ENCODE measurements around the gene C3orf62.

C3orf62 gene

DNA sequence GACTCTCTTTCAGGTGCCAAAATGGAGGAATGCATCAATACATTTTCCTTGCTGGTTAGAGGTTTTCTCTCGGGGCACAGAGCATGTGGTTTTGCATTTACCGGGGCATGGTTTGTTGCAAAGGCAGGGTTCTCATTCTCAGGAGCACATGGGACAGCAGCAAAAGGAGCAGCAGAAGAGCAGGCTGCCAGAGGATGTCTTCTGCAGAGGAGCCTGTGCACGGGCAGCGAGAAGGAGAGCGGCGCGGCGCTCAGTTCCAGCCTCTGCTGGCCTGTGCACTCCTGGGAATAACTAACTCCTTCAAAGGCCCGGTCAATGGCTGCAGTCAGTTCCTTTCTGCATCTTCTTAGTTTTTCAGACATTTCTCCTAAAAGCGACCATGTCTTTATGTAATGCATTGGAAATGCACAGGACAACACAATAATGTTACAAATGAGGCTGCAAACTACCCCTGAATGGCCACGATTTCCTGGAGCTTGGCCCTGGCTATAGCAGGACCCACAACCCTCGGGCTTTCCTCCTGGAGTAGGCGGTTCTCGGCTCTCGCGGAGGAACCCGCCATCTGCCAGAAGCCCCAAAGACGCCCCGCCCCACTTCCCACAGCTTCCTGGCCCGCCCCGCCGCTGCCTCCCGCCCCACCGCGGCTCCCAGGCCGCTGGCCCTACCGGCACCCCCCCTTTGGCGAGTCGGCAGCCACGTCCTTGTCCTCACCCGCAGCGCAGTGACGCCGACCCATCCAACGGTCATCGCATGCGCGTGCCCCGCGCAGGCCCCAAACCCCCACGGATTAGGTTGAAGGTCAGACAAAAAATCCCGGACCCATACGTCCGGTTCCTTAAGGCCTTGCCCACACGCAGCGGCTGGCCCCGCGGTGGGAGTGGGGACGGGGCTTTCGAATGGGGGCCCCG is at the start of gene C3orf62:
TSS of gene C3orf62 (minus strand) at position 758 of the 908 bp plus-strand sequence. CDS start at position 398, 360 bp downstream.
- DNase-seq (ENCODE audit: low read depth in 2 of 2) = peak; percentile 33 to 66

- DNase-seq (ENCODE audit: low read depth in 2 of 2) = no peak
Observed at GRCh38 chr3:49324768-49325167, 47.7 kb upstream of the C3orf62 start.

DNA sequence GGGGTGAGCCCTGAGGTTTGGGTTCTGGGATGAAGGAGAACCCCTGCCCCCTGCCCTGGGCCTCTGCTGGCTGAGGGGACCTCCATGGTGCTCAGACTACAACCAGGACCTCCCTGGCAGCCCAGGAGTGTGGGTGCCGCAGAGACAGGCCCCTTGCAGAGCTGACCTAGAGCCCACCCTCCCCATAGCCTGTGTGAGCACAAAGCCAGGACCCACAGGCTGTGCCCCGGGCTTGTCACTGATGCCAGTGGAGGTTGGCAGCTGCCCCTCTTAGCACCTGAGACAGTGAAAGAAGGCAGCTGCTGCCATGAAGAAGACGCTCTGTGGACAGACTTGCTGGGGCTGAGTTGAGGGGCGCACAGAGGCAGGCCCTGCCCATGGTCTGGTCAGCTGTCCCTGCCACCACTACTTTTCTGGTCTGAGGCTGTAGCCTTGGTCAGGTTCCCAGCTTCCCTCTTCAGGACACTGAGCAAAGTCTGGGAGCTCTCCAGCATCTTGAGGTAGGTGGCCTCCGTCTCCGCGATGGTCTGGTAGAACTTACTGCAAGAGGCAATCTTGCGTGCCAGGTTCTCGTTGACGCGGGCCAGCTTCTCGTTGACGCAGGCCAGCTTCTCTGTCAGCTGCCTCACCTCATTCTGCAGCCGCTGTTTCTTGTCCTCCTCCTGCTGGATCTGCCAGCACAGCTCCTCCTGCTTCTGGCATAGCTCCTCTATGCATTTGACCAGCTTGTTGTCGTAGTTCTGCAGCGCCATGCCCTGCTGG is 39.8 kb upstream of the C3orf62 start:
- DNase-seq (ENCODE audit: low read depth in 2 of 2) = no peak

- DNase-seq (ENCODE audit: low read depth in 2 of 2) = no peak
Observed at GRCh38 chr3:49313896-49314688, 37.1 kb upstream of the C3orf62 start.

DNA sequence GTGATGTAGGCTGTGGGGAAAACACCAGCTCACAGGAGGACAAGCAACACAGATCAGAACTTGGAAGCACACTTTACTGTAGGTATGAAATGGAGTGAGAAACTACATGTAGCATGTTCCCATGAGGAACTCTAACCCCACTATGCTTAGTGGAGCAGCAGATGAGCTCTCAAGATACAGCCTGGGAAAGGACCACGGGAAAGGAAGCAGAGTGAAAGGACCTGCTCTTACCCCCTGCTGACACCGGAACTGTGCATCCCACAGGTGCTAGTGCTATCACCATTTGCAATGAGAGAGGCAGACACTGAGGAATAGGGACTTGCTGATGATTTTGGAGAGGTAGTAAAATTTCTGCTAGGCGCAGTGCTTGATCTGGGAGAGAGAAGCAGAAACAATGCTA is 34.3 kb upstream of the C3orf62 start:
- DNase-seq (ENCODE audit: low read depth in 2 of 2) = no peak

DNA sequence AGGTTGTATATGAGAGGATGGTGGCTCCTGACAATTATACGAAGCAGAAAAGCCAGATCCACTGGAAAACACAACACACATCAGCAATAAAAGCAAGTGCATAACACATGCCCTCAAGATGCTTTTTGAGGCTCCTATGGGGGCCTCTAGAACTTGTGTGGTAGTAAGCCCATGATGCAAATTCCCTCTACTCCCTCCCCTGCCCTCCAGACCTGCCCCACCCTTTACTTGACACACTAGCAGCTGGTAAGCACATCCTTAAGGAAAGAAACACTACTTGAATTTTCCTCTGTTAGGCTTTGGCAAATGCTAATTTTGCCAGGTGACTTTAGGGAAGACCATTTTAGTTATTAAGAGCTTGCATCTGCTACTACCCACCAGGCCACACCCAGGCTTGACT is 33.6 kb upstream of the C3orf62 start:
- DNase-seq (ENCODE audit: low read depth in 2 of 2) = no peak

GRCh38 chr3:49305608-49306007 is 28.6 kb upstream of the C3orf62 start:
- no peak for DNase-seq (ENCODE audit: low read depth in 2 of 2)

DNA sequence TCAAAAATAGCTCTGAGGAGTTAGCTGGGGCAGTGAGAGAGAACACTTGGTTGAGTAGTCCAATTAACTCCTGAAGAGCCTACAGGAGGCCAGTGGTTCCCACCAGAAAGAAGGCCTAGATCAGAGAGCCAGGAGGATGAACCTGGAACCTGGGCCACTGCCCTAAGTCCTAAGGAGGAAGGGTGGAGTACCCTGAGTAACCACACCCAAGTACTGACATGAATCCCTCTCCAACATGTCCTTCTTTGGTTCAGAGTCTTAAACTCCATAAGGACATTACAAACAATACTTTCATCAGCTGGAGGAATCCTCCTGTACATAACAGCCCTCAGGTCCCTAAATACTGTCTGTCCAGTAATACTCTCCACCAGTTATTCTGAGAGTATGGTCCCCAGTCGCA is 25.6 kb upstream of the C3orf62 start:
- DNase-seq (ENCODE audit: low read depth in 2 of 2) = no peak

GRCh38 chr3:49300595-49300994 is 23.6 kb upstream of the C3orf62 start:
- DNase-seq (ENCODE audit: low read depth in 2 of 2) = no peak

- no peak for DNase-seq (ENCODE audit: low read depth in 2 of 2)
Observed at GRCh38 chr3:49298511-49298910, 21.5 kb upstream of the C3orf62 start.

DNA sequence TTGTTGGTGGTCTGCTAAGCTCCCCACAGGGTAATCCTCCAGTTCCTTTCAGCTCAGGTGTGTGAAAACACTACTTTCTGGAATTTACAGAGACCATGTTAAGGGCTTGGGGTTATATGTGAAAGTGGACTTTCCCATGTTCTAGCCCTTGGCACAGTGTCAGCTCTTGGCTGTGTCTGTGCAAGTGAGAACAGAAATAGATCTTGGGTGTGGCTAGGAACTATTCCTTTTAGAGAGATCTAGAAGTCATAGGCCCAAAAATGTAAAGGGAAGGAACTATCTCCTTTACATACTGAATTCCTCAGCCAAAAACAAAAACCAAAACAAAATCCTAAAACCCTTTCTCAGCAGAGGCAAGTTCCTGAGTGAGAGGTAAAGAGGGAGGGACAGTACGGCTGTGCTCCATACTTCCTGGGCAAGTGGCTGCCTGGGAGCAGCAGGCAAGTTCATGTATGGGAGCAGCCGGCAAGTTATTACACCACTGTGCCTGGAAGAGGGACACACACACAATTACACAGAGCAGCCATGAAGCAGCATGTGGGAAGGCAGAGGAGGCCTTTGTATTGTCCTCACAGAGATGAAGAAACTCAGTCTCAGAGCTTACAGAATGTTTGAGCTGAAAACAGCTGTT is 19.9 kb upstream of the C3orf62 start:
- no peak for DNase-seq (ENCODE audit: low read depth in 2 of 2)

GRCh38 chr3:49295489-49296058 is 18.5 kb upstream of the C3orf62 start:
- no peak for DNase-seq (ENCODE audit: low read depth in 2 of 2)

DNA sequence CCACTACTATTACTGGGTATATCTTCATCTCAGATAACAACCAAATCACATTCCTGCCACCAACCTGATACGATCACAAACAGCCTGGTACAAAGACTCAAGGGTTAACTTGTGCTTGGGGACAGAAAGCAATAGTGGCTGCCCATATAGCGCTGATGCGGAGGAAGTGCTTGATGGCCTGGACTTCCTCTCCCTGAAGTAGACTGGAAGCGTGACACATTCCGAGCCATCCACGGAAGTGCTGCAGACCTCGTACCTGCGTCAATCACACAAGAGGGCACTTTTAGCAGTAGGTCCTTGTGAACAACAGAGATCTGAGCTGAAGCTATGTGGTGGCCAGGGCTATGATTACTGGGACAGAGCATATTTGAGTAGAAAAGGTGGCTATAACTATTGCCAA is 17.3 kb upstream of the C3orf62 start:
- DNase-seq (ENCODE audit: low read depth in 2 of 2) = no peak

GRCh38 chr3:49283997-49284396 is 7.0 kb upstream of the C3orf62 start:
- no peak for DNase-seq (ENCODE audit: low read depth in 2 of 2)

DNA sequence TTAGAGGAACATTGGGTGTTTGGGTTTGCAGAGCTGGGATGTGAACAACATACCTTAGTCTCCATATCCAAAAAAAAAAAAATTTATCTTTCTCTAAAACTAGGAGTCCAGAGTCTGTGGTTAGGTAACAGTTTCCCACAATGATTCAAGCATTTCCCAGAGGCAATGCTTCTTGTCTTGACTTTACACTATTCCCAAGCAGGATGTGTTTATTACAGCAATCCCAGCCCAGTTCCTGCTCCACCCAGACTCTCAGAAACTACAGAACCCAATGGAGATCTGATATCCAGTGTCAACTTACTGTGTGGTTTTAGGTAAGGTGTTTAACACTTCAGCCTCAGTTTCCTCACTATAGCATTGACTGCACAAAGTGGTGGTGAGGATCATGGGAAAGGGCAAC is 2.3 kb upstream of the C3orf62 start:
- DNase-seq (ENCODE audit: low read depth in 2 of 2) = no peak

GRCh38 chr3:49278548-49278947 is 1.5 kb upstream of the C3orf62 start:
- no peak for DNase-seq (ENCODE audit: low read depth in 2 of 2)

DNA sequence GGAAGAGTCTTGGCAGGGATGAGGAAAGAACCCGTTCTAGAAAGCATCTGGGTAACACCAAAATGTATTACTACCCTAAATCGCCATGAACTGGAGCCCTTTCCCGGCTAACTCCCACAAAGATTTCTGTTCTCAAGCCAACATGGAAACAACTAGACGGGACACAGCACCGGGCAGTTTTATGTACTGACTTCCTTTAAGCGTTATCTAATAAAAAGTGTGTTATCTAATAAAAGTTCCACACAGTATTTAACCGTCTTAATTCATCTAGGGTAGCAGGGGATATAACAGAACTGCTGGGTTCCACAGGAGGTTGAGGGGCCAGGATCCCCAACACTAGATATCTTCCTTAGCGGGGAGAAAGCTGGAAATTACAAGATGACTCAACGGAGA is 347 bp upstream of the C3orf62 start:
- DNase-seq (ENCODE audit: low read depth in 2 of 2) = no peak

DNA sequence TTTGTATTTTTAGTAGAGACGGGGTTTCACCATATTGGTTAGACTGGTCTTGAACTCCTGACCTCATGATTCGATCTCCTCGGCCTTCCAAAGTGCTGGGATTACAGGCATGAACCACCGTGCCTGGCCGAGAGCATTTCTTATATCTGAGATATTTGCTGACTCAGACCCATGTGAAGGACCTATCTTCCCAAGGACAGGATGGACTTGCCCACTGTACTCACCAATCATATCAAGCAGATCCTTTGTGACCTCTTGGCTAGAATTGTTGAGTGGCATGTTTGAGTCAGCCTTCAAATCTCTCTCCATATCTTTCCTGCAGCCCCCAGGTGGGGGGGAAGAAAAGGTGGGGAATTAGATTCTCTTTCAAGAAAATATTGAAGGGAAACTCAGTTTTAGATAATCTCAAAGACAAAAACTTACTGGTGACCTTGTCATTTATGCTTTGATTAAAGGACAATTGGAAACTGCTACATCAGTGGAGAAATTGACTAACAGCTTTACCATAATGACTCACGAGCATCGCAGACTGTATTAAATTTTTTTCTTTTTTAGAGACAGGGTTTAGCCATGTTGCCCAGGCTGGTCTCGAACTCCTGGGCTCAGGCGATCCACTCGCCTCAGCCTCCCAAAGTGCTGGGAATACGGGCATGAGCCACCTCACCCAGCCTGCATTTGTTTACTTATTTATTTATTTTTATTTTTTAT is 3.1 kb downstream of the C3orf62 start:
- DNase-seq (ENCODE audit: low read depth in 2 of 2) = no peak

- no peak for DNase-seq (ENCODE audit: low read depth in 2 of 2)
Observed at GRCh38 chr3:49271047-49271446, 6.0 kb downstream of the C3orf62 start.

- DNase-seq (ENCODE audit: low read depth in 2 of 2) = no peak
Observed at GRCh38 chr3:49270156-49270500, 6.9 kb downstream of the C3orf62 start.
